Mesothelial cell of epicardium (in vitro differentiated cells): ENCODE measurements around the gene TBC1D20. TPM values are rescaled to one million over a fixed set of nuclear protein-coding genes. Genes with fewer than 3 reads are reported as not detected.

ENCODE experiments used
- total RNA-seq: library from RNA; stranded (reverse); gene quantifications from 3 replicates; pipeline ENCODE4 v1.2.1, GENCODE V29; 2021

TBC1D20 gene
- total RNA-seq, 1 donor from 2014 or later: 34.4 TPM

Other genes with a start within 250 kb of the TBC1D20 start
- not detected in 3 replicates for gene DEFB129, start 235.3 kb downstream of the TBC1D20 start, total RNA-seq
- not detected in 3 replicates for gene DEFB132, start 204.8 kb downstream of the TBC1D20 start, total RNA-seq
- 52.3 to 58.1 TPM (median 52.8 TPM) in 3 replicates for gene C20orf96, start 171.8 kb downstream of the TBC1D20 start, total RNA-seq
- gene ZCCHC3, start 165.0 kb downstream of the TBC1D20 start, total RNA-seq: 40.2 to 40.8 TPM (median 40.5 TPM) in 3 replicates
- gene SOX12, start 137.0 kb downstream of the TBC1D20 start, total RNA-seq: 65.9 to 67.0 TPM (median 66.8 TPM) in 3 replicates
- 41.0 to 46.2 TPM (median 41.2 TPM) in 3 replicates for gene NRSN2, start 115.4 kb downstream of the TBC1D20 start, total RNA-seq
- gene TRIB3, start 81.8 kb downstream of the TBC1D20 start, total RNA-seq: 3.6 to 3.9 TPM (median 3.8 TPM) in 3 replicates
- gene RBCK1, start 54.2 kb downstream of the TBC1D20 start, total RNA-seq: 108 to 111 TPM (median 108 TPM) in 3 replicates
- 160 to 172 TPM (median 164 TPM) in 3 replicates for gene CSNK2A1, start 81.3 kb upstream of the TBC1D20 start, total RNA-seq
- 0.74 to 0.90 TPM (median 0.75 TPM) in 3 replicates for gene TCF15, start 147.8 kb upstream of the TBC1D20 start, total RNA-seq
- gene SRXN1, start 190.7 kb upstream of the TBC1D20 start, total RNA-seq: 13.3 to 13.6 TPM (median 13.5 TPM) in 3 replicates
- gene SCRT2, start 213.3 kb upstream of the TBC1D20 start, total RNA-seq: not detected in 3 replicates